Osteoblast (primary cell): Measurements from ENCODE around the gene MTHFD1L. TPM values are rescaled to one million over a fixed set of nuclear protein-coding genes. Genes with fewer than 3 reads are reported as not detected.

ENCODE experiments used
- DNase-seq: peaks from one replicate; pipeline ENCODE4 v3.0.0; 2011; ENCODE audit warnings: low spot score, mixed read lengths; ENCODE audit not compliant: insufficient read length; ENCODE audit errors: missing footprints
- H2AFZ ChIP-seq: 2 replicates; pipeline ENCODE4 v1.6.0; 2011; ENCODE audit warnings: mild to moderate bottlenecking, low read length
- H3K27ac ChIP-seq: 2 replicates; pipeline ENCODE4 v1.5.1; 2011; ENCODE audit warnings: mild to moderate bottlenecking, low read depth, low read length, moderate library complexity
- H3K27me3 ChIP-seq: 2 replicates; pipeline ENCODE4 v1.6.0; 2012; ENCODE audit warnings: mild to moderate bottlenecking, control low read depth, inconsistent platforms, low read length, moderate library complexity; ENCODE audit not compliant: insufficient read depth
- H3K36me3 ChIP-seq: 2 replicates; pipeline ENCODE4 v1.5.1; 2011; ENCODE audit warnings: mild to moderate bottlenecking, low read length, control low read depth, moderate library complexity; ENCODE audit not compliant: insufficient read depth
- H3K4me1 ChIP-seq: 2 replicates; pipeline ENCODE4 v1.5.1; 2011; ENCODE audit warnings: mild to moderate bottlenecking, low read length, control low read depth, moderate library complexity; ENCODE audit not compliant: insufficient read depth
- H3K4me2 ChIP-seq: 2 replicates; pipeline ENCODE4 v1.6.0; 2011; ENCODE audit warnings: mild to moderate bottlenecking, low read length; ENCODE audit not compliant: insufficient read depth
- H3K4me3 ChIP-seq: fragments of 200-600 bp; sonication (generic); 3 replicates; pipeline ENCODE4 v1.5.1; 2012; ENCODE audit warnings: mild to moderate bottlenecking, low read length, inconsistent platforms; ENCODE audit not compliant: insufficient read depth
- H3K79me2 ChIP-seq: 2 replicates; pipeline ENCODE4 v1.6.0; 2012; ENCODE audit warnings: mild to moderate bottlenecking, low read length, control low read depth, inconsistent platforms; ENCODE audit not compliant: insufficient read depth
- H3K9me3 ChIP-seq: 2 replicates; pipeline ENCODE4 v1.5.1; 2011; ENCODE audit warnings: low read depth, low read length, control low read depth
- H4K20me1 ChIP-seq: 2 replicates; pipeline ENCODE4 v1.6.0; 2012; ENCODE audit warnings: mild to moderate bottlenecking, low read length, control low read depth; ENCODE audit not compliant: insufficient read depth
- CTCF ChIP-seq: IDR thresholded peaks from 2 replicates; pipeline ENCODE4 v1.5.1; 2011; ENCODE audit warnings: mild to moderate bottlenecking, low read depth, low read length, moderate library complexity; ENCODE audit errors: extremely low read depth
- total RNA-seq: library from RNA; depleted of rRNA; stranded (reverse); fragments of >200 nt; gene quantifications from 2 replicates; pipeline ENCODE4 v1.2.3, GENCODE V29; 2012

MTHFD1L gene
- total RNA-seq, 1 donor, result 56.8 TPM

GRCh38 chr6:150993253-150993652, 127.8 kb downstream of the MTHFD1L start:
- no peak overlapping the region for H2AFZ ChIP-seq
- no peaks in the 10 kb centered on the region for H3K27me3 ChIP-seq
- peaks cover 24% of the 10 kb centered on the region for H3K36me3 ChIP-seq
- no peaks in the 10 kb centered on the region for H3K9me3 ChIP-seq
- TF ChIP-seq CTCF, result no peak
- H3K4me3 ChIP-seq, result no peak overlapping the region
- DNase-seq, result no peak
- H3K27ac ChIP-seq, result peak overlapping the region; percentile 29
- H3K79me2 ChIP-seq, result no peaks in the 10 kb centered on the region
- H3K4me1 ChIP-seq, result peaks cover 9% of the 10 kb centered on the region
- H4K20me1 ChIP-seq, result no peaks in the 10 kb centered on the region
- H3K4me2 ChIP-seq, result no peak overlapping the region

- H2AFZ ChIP-seq, result no peak overlapping the region
- no peaks in the 10 kb centered on the region for H4K20me1 ChIP-seq
- H3K4me1 ChIP-seq, result peaks cover 9% of the 10 kb centered on the region
- no peaks in the 10 kb centered on the region for H3K79me2 ChIP-seq
- H3K27me3 ChIP-seq, result no peaks in the 10 kb centered on the region
- TF ChIP-seq CTCF, result no peak
- H3K4me2 ChIP-seq, result no peak overlapping the region
- no peak overlapping the region for H3K4me3 ChIP-seq
- no peak for DNase-seq
- peaks cover 24% of the 10 kb centered on the region for H3K36me3 ChIP-seq
- H3K27ac ChIP-seq, result no peak overlapping the region
- H3K9me3 ChIP-seq, result no peaks in the 10 kb centered on the region
Observed at GRCh38 chr6:150994026-150994425, 128.5 kb downstream of the MTHFD1L start.

- H2AFZ ChIP-seq, result no peak overlapping the region
- H3K4me1 ChIP-seq, result peaks cover 9% of the 10 kb centered on the region
- TF ChIP-seq CTCF, result no peak
Observed at GRCh38 chr6:150996968-150997367, 131.5 kb downstream of the MTHFD1L start.

GRCh38 chr6:150999107-150999506, 133.6 kb downstream of the MTHFD1L start:
- H3K9me3 ChIP-seq, result no peaks in the 10 kb centered on the region

More at GRCh38 chr6:150996968-150997367, 131.5 kb downstream of the MTHFD1L start:
- Histone ChIP-seq H3K4me2 (no peak overlapping the region), H3K36me3 (peaks cover 24% of the 10 kb centered on the region), H3K4me3 (no peak overlapping the region), H3K27ac (no peak overlapping the region), H4K20me1 (no peaks in the 10 kb centered on the region), H3K27me3 (no peaks in the 10 kb centered on the region), H3K79me2 (no peaks in the 10 kb centered on the region), H3K9me3 (no peaks in the 10 kb centered on the region)
- no peak for DNase-seq

More at GRCh38 chr6:150999107-150999506, 133.6 kb downstream of the MTHFD1L start:
- H2AFZ ChIP-seq, result no peak overlapping the region
- H3K4me1 ChIP-seq, result peaks cover 1% of the 10 kb centered on the region
- no peaks in the 10 kb centered on the region for H3K79me2 ChIP-seq
- no peak overlapping the region for H3K4me3 ChIP-seq
- peaks cover 18% of the 10 kb centered on the region for H3K36me3 ChIP-seq
- H4K20me1 ChIP-seq, result no peaks in the 10 kb centered on the region
- H3K27ac ChIP-seq, result no peak overlapping the region
- DNase-seq, result no peak
- no peak overlapping the region for H3K4me2 ChIP-seq
- TF ChIP-seq CTCF, result no peak
- H3K27me3 ChIP-seq, result no peaks in the 10 kb centered on the region
